Gastrocnemius medialis (tissue), 4 donors: ENCODE data around the gene ZNF599.

Source experiments
- CTCF ChIP-seq, 5 experiments: fragments of 450-650 bp in 3 of 5; fragments of 200-600 bp in 2 of 5; sonication (generic) in 2 of 5; IDR thresholded peaks in 4 of 5; conservative IDR thresholded peaks in 1 of 5; 1 replicate in 4 of 5; 2 replicates in 1 of 5; pipeline ENCODE4 v1.5.1; 2016 to 2019; ENCODE audit warnings: antibody characterized with exemption in 5 of 5, mild to moderate bottlenecking in 3 of 5, moderate library complexity in 3 of 5
- POLR2A ChIP-seq, 2 donors: fragments of 450-650 bp; IDR thresholded peaks; one replicate each; pipeline ENCODE4 v1.6.1; 2017; ENCODE audit warnings: antibody characterized with exemption in 2 of 2, mild to moderate bottlenecking in 2 of 2, moderate library complexity in 2 of 2

DNA sequence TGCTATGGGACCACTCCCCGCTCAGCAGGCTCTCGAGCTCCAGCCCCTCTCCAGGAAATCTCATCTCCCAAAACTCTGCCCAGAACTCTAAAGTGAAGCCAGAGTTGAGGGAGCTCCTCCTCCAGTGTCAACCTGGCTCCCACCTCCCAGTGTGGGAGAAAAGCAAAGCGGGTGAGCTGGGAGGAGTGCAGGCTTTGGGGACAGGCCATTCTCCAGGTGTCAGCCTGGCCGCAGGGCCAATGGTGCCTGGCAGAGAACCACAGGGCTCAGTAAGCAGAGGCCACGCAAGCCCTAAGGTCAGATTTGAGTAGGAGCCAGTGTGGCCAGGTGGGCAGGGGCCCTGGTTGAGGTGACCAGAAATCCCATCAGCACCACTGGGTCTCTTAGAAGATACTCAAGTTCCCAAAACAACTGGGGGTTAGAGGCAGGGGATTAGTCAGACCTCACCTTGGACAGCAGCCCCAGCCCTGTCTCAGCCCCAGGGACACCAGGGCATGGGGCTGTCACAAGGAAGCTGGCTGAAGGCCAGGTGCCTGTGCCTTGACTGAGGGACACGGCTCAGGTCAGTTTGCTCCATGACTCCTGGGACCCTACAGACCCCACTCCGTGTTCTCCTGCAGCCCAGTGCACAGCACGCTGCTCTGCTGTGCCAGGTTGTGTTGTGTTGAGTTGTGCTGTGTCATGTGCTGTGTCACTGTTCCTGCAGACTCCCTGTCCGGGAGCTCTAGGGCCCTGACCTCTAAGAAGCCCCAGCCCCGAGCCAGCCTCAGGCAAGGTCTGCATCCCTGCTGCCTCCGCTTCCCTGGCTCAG, 41.8 kb downstream of the ZNF599 start:
- no peak for TF ChIP-seq CTCF (IDR thresholded peaks at IDR 0.05 in 4 of 5, conservative IDR thresholded peaks at IDR 0.05 in 1 of 5)
- TF ChIP-seq POLR2A (IDR thresholded peaks at IDR 0.05) = no peak
